ENCODE measurements around the gene NCKAP5L. TPM values are rescaled to one million over a fixed set of nuclear protein-coding genes. Genes with fewer than 3 reads are reported as not detected.
"Not testable (repeated sequence)": the region's sequence is repeated elsewhere in the genome, so short reads cannot be mapped to it uniquely, and the experiment has no call there.

NCKAP5L gene
- total RNA-seq, result 36.1 and 63.0 TPM in 2 replicates

DNA sequence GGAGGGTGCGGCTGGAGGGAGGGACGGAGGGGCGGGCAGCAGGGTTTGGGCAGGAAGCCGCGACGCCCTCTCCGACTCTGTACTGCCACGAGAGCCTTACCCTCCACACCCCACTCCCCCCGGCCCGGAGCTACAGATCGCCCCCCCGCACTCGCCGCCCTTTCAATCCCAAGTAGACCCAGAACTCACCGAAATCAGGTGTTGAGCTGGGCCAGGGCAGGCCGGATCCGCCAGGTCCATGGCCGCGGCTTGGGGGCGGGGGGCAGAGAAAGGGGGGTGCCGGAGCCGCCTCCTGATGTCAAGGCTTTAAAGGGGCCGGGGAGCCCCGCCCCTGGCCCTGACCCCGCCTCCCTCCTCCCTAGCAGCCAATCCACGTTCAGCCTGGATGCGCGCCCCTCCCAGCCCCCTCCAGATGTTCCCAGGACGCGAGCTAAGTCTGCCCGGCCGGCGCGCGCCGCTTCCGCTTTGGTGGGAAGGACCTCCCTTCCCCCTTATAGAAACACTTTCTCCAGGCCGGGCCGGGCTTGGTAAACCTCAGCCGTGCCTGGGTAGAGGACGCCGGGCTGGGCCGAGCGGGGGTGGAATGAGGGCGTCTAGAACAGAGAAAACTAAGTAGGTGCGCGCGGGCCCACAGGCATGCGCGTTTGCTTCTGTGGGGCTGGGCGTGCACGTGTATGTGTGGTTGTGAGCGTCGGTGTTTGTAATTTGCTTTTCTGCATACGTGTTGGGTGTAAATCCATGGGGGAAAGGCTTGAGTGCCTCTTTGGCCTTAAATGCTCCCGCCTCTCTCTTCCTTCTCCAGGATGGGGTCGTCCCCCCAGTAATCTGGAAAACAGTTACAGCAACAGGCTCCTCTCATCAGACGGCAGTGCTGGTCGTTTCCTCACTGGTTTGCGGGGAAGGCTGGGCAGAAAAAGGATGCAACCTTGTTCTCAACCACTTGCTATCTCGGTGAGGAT, at the start of gene NCKAP5L:
Gene NCKAP5L, minus strand, starts transcription at position 281 of the 959 bp plus-strand sequence. CDS start 24,369 bp downstream, outside the sequence.
- peak; percentile 68 for DNase-seq (ENCODE audit: extremely low read depth, low read depth, low spot score)

- DNase-seq (ENCODE audit: extremely low read depth, low read depth, low spot score), result no peak
Observed at GRCh38 chr12:49877066-49877465, 48.9 kb upstream of the NCKAP5L start.

- no peak for DNase-seq (ENCODE audit: extremely low read depth, low read depth, low spot score)
Observed at GRCh38 chr12:49876070-49876469, 47.9 kb upstream of the NCKAP5L start.

- no peak for DNase-seq (ENCODE audit: extremely low read depth, low read depth, low spot score)
Observed at GRCh38 chr12:49875115-49875720, 47.0 kb upstream of the NCKAP5L start.

DNA sequence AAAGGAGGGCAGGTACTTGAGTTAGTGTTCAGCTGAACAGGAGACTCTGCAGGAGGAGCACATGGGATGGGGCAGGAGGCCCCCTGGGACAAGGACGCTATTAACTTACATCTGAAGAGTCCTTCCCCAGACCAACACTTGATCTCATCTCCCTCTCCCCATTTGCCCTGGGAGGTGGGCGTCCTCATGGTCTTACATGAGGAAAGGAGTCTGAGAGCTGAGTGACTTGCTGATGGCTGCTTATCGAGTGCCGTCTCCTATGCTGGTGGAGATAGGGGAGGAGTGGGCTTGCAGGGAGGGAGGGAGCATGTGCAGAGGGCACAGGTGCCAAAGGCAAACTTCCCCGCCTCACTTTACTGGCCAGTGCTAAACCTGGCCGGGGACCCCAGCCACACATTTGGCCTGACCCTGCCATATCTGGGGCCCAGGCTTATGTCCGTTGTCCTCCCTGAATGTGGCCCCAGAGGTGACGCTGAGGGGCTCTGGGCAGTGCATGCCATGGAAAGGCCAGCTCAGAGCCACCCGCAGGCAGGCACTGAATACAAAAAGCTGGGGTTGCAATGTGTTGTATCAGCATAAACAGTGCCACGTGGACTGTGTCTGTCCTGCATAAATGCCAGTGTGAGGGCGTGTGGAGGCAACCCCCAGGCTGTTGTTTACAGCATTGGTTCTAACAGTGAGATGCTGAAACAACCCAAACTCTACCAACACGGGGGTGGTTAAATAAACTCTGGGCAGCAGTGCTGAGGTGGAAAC, 46.1 kb upstream of the NCKAP5L start:
- DNase-seq (ENCODE audit: extremely low read depth, low read depth, low spot score), result no peak

GRCh38 chr12:49873361-49873934, 45.2 kb upstream of the NCKAP5L start:
- DNase-seq (ENCODE audit: extremely low read depth, low read depth, low spot score), result no peak

DNA sequence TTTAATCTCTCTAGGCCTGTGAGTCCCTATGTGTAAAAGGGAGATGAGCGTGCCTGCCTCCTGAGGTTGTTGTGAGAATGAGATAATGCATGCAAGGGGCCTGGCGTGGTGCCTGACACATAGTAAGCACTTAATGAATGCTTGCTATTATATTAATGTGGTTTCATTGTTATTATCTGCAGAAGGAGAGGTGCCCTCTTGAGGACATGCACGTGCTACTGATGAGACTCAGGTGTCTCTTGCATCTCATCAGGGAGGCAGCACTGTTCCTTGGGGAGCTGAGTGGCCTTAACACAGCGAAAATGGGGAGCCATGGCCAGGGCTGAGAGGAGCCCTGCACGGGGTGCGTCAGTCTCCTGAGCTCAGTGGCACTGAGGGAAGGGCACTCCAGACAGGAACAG, 44.6 kb upstream of the NCKAP5L start:
- DNase-seq (ENCODE audit: extremely low read depth, low read depth, low spot score), result no peak

GRCh38 chr12:49872381-49872780, 44.2 kb upstream of the NCKAP5L start:
- no peak for DNase-seq (ENCODE audit: extremely low read depth, low read depth, low spot score)

DNA sequence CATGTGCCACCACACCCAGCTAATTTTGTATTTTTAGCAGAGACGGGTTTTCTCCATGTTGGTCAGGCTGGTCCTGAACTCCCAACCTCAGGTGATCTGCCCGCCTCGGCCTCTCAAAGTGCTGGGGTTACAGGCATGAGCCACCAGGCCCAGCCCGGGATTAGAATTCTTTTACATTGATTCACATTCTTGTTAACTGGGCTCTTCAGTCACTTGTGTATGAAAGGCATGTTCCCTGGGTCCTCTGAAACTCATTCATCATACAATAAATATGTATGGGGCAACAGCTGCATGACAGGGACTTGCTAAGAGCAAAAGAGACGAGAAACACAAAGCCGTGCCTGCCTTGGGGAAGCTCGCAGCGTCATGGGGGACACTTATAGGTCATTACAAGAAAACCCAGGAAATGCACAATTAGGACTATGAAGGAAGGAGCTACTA, 43.6 kb upstream of the NCKAP5L start:
- DNase-seq (ENCODE audit: extremely low read depth, low read depth, low spot score), result not testable (repeated sequence)

GRCh38 chr12:49871263-49871561, 43.0 kb upstream of the NCKAP5L start:
- no peak for DNase-seq (ENCODE audit: extremely low read depth, low read depth, low spot score)

- no peak for DNase-seq (ENCODE audit: extremely low read depth, low read depth, low spot score)
Observed at GRCh38 chr12:49870501-49871262, 42.5 kb upstream of the NCKAP5L start.

DNA sequence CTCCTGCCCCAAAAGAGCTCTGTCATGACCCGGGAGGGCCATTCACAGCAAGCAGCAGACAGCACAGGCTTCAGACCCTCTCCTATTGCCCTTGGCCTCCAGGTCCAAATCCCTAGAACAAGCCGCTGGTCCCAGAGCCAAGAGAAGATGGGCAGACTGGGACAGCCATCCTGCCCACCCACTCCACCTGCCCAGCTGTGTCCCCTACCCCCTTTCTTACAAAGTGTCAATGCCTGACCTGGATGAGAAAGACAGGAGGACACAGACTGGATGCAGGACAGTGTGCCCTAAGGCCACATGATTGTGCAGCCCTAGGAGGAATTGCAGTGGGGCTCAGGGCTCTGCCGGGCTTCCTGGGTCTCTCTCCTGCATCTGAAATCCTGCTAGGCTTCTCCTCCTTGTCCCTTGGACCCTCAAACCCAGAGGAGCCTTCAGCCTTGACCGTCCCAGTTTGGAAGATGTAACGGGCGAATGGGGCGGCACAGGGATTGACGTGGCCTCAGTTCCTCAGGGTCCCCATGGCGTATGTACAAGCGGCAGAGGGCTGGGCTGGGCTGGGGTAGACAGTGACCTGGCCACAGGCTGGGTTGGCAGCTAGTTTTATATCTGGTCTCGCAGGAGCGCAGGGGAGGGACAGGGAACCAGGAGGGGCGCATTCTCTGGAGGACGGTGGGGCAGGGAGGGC, 41.7 kb upstream of the NCKAP5L start:
- DNase-seq (ENCODE audit: extremely low read depth, low read depth, low spot score), result no peak

- peak; percentile 97 for DNase-seq (ENCODE audit: extremely low read depth, low read depth, low spot score)
Observed at GRCh38 chr12:49868952-49869815, 41.0 kb upstream of the NCKAP5L start.

GRCh38 chr12:49868449-49868848, 40.2 kb upstream of the NCKAP5L start:
- DNase-seq (ENCODE audit: extremely low read depth, low read depth, low spot score), result no peak

DNA sequence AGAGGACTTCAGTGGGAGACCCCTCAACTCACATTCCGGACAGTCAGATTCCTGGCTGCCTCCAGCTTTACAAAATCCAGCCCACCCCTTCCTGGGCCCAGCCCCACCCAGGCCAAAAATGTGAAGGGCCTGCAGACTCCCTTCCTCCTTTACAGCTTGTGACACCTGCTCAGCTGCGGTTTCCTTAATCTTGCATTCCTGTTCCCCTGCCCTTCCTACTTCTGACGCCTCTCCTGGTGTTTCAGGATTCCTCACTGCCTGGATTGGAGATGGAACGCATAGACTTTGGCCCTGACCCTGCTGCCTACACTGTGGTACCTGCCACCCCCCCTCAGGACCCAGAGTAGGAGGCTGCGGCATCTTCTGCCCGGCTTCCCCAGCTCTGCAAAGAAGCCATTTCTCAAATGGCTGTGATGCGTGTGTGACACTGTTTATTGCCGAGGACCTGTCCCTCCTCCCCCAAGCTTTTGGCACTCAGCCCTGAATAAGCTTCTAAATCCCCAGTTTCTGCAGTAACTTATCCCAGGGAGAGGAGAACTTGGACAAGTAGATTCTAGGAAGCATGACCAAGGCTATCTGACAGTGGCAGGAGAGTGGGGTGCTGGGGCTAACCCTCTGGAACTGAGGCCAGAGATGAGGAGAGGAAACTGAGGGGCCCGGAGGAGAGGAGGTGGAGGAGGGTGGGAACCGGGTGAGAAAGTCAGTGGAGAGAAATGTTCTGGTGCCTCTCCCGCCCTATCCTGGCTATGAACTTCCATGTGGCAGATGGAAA, 39.5 kb upstream of the NCKAP5L start:
- no peak for DNase-seq (ENCODE audit: extremely low read depth, low read depth, low spot score)

- no peak for DNase-seq (ENCODE audit: extremely low read depth, low read depth, low spot score)
Observed at GRCh38 chr12:49866859-49867569, 38.8 kb upstream of the NCKAP5L start.

DNA sequence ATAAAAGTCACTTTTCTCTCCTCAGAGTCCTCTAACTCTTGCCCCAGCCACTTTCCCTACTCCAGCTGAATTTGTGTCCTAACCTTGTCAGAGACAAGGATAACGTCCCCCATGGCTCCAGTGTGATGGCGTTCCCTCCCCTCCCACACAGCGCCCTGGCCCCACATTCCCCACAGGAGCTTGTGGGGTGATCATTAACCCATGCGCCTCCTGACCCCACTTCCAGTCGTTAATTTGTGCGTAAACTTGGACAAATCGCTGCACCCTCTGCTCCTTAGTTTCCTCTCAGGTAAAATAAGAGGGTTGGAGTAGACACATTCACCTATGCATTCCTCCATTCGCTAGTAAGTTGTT, 37.5 kb upstream of the NCKAP5L start:
- DNase-seq (ENCODE audit: extremely low read depth, low read depth, low spot score), result no peak

Data from glomerular endothelial cell (primary cell).